ENCODE measurements around the gene PPM1N.

PPM1N gene

DNA sequence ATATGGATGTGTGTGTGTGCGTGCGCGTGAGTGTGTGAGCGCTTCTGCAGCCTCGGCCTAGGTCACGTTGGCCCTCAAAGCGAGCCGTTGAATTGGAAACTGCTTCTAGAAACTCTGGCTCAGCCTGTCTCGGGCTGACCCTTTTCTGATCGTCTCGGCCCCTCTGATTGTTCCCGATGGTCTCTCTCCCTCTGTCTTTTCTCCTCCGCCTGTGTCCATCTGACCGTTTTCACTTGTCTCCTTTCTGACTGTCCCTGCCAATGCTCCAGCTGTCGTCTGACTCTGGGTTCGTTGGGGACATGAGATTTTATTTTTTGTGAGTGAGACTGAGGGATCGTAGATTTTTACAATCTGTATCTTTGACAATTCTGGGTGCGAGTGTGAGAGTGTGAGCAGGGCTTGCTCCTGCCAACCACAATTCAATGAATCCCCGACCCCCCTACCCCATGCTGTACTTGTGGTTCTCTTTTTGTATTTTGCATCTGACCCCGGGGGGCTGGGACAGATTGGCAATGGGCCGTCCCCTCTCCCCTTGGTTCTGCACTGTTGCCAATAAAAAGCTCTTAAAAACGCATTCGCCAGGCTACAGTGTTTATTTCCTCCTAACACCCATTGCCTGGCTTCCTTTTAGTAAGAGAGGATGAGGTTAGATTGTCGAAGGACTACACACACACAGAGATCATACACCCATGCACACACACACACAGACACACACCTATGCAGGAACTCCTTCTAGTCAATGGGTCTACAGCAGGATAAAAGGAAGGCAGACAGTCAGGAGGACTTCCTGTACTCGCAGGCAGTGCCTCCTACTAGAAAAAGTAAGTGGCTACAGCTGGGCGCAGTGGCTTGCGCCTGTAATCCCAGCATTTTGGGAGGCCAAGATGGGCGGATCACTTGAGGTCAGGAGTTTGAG lies 23.4 kb upstream of the PPM1N start:
- TF ChIP-seq OSR1 (CRISPR knock-in tag; IDR thresholded peaks at IDR 0.05), result no peak
- peak; percentile 18; the same call in 1 of the 2 replicates for TF ChIP-seq ZC3H10 (CRISPR knock-in tag; IDR thresholded peaks at IDR 0.05)
- TF ChIP-seq PATZ1 (CRISPR knock-in tag; IDR thresholded peaks at IDR 0.05; ENCODE audit: borderline replicate concordance), result 0 out of 2 replicates have a peak, but pooled peaks have one; percentile 13
- ATAC-seq, result no peak

- peak; percentile 2; the same call in 2 of the 3 replicates for ATAC-seq
- TF ChIP-seq PATZ1 (CRISPR knock-in tag; IDR thresholded peaks at IDR 0.05; ENCODE audit: borderline replicate concordance) (peak; percentile 12; the same call in 1 of the 2 replicates), SNAI2 (CRISPR knock-in tag; IDR thresholded peaks at IDR 0.05) (no peak), ZC3H10 (CRISPR knock-in tag; IDR thresholded peaks at IDR 0.05) (0 out of 2 replicates have a peak, but pooled peaks have one; percentile 6)
Observed at GRCh38 chr19:45475537-45476291, 22.5 kb upstream of the PPM1N start.

GRCh38 chr19:45476304-45476703 lies 21.9 kb upstream of the PPM1N start:
- peak; percentile 5; the same call in 2 of the 3 replicates for ATAC-seq
- TF ChIP-seq CREB5 (CRISPR knock-in tag; IDR thresholded peaks at IDR 0.05; ENCODE audit: low read depth), result no peak
- TF ChIP-seq ZNF565 (CRISPR knock-in tag; conservative IDR thresholded peaks at IDR 0.05; ENCODE audit: low read depth), result no peak
- no peak for TF ChIP-seq PATZ1 (CRISPR knock-in tag; IDR thresholded peaks at IDR 0.05; ENCODE audit: borderline replicate concordance)
- no peak for TF ChIP-seq ZFP30 (CRISPR knock-in tag; IDR thresholded peaks at IDR 0.05)
- TF ChIP-seq ISL1 (CRISPR knock-in tag; IDR thresholded peaks at IDR 0.05), result no peak
- TF ChIP-seq ZC3H10 (CRISPR knock-in tag; IDR thresholded peaks at IDR 0.05), result no peak

DNA sequence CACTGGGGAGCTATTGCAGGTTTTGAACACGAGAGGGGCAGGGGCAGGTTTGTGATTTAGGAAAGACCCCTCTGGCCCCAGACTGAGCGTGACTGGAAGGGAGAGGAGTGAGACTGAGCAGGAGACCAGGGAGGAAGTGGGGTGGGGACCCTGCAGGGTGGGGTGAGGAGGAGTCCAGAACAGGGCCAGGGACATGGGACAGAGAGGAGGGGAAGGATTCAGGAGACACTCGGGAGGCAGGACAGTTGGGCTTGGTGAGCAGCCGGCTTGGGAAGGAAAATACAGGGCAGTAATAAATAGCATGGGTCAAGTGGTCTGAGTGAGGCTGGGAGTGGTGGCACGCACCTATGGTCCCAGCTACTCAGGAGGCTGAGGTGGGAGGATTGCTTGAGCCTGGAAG lies 21.1 kb upstream of the PPM1N start:
- ATAC-seq, result peak; percentile 12; the same call in 2 of the 3 replicates
- TF ChIP-seq ESRRG (CRISPR knock-in tag; IDR thresholded peaks at IDR 0.05) (no peak), BACH2 (CRISPR knock-in tag; IDR thresholded peaks at IDR 0.05; ENCODE audit: borderline replicate concordance) (no peak), SNAI2 (CRISPR knock-in tag; IDR thresholded peaks at IDR 0.05) (no peak), ZNF565 (CRISPR knock-in tag; conservative IDR thresholded peaks at IDR 0.05; ENCODE audit: low read depth) (no peak), CSDC2 (CRISPR knock-in tag; IDR thresholded peaks at IDR 0.05) (no peak), OSR1 (CRISPR knock-in tag; IDR thresholded peaks at IDR 0.05) (no peak), ARNTL (CRISPR knock-in tag; IDR thresholded peaks at IDR 0.05; ENCODE audit: borderline replicate concordance, low read depth) (no peak), GLIS3 (CRISPR knock-in tag; IDR thresholded peaks at IDR 0.05) (no peak), ZC3H10 (CRISPR knock-in tag; IDR thresholded peaks at IDR 0.05) (no peak)

DNA sequence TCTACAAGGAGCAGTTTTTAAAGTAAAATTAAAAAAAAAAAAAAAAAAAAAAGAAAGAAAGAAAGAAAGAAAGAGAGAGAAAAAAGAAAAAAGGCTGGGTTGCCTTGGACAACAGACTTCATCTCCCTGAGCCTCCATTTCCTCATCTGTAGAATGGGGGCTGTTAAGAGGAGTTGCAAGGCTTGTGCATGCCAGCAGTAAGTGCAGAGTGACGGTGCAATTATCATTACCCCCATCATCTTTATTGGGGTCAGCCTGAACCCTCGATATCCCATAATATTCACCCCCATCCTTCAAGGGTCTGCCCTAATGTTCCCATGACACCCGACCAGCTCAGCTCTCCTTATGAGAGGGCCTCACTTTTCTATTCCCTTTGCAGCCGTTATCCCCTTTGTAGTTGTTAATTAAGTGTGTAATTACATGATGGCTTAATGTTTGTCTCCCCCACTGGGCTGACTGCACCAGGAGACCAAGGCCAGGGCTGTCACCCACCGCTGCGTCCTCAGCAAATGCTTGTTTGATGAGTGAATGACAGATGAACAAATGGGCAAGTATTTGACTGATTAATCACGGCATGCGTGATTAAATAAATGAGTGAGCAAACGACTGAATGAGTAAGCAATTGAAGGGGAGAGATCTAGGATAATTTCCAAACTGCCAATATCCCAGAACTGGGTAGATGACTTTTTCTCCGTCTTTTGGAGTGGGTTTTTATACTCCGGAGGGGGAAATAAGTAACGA lies 20.4 kb upstream of the PPM1N start:
- peak; percentile 0; the same call in 2 of the 3 replicates for ATAC-seq

More for the DNA sequence above, 20.4 kb upstream of the PPM1N start:
- TF ChIP-seq ZNF70 (CRISPR knock-in tag; IDR thresholded peaks at IDR 0.05) (no peak), ZC3H10 (CRISPR knock-in tag; IDR thresholded peaks at IDR 0.05) (no peak), ZFP3 (CRISPR knock-in tag; IDR thresholded peaks at IDR 0.05) (no peak), CREB5 (CRISPR knock-in tag; IDR thresholded peaks at IDR 0.05; ENCODE audit: low read depth) (no peak), OSR1 (CRISPR knock-in tag; IDR thresholded peaks at IDR 0.05) (no peak), ZNF565 (CRISPR knock-in tag; conservative IDR thresholded peaks at IDR 0.05; ENCODE audit: low read depth) (no peak)
- TF ChIP-seq, protein P1, sequence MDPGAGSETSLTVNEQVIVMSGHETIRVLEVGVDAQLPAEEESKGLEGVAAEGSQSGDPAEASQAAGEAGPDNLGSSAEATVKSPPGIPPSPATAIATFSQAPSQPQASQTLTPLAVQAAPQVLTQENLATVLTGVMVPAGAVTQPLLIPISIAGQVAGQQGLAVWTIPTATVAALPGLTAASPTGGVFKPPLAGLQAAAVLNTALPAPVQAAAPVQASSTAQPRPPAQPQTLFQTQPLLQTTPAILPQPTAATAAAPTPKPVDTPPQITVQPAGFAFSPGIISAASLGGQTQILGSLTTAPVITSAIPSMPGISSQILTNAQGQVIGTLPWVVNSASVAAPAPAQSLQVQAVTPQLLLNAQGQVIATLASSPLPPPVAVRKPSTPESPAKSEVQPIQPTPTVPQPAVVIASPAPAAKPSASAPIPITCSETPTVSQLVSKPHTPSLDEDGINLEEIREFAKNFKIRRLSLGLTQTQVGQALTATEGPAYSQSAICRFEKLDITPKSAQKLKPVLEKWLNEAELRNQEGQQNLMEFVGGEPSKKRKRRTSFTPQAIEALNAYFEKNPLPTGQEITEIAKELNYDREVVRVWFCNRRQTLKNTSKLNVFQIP (CRISPR knock-in tag; IDR thresholded peaks at IDR 0.05; ENCODE audit: borderline replicate concordance, low read depth), result no peak

All from SK-N-SH treated with all-trans-retinoic acid at 6 μM for 48 hours (cell line).